Measurements from ENCODE around the gene SLC22A16.

- TF ChIP-seq EZH2phosphoT487 (IDR thresholded peaks at IDR 0.05; ENCODE audit: insufficient read depth, low read depth), result no peak
- no peak for TF ChIP-seq EZH2 (IDR thresholded peaks at IDR 0.05; ENCODE audit: insufficient read depth, poor library complexity, severe bottlenecking)
Measured at GRCh38 chr6:110512991-110513390, 36.6 kb upstream of the SLC22A16 start.
